AG04450 (cell line): ENCODE measurements around the gene LRRC72. TPM values are rescaled to one million over a fixed set of nuclear protein-coding genes. Genes with fewer than 3 reads are reported as not detected.
"Not testable (repeated sequence)": the region's sequence is repeated elsewhere in the genome, so short reads cannot be mapped to it uniquely, and the experiment has no call there.

Source experiments
- CTCF ChIA-PET: fragments of 300-600, 350-600 bp; formaldehyde crosslinking; extraction: SDS; loops from one replicate; lab custom pipeline; 2022; ENCODE audit warnings: antibody characterized with exemption, inconsistent platforms; lab: Charles Lee
- POLR2A ChIA-PET: fragments of 350-600 bp; formaldehyde crosslinking; extraction: SDS; loops from one replicate; lab custom pipeline; 2021; ENCODE audit warnings: antibody characterized with exemption, inconsistent platforms; lab: Yijun Ruan, JAX
- DNase-seq: peaks from one replicate; pipeline ENCODE4 v3.0.0-alpha.2; 2011; ENCODE audit warnings: low read depth, low spot score
- H3K27ac ChIP-seq: one replicate; pipeline ENCODE4 v1.5.1; 2012; ENCODE audit warnings: low read depth, low read length, control low read depth
- H3K27me3 ChIP-seq: one replicate; pipeline ENCODE4 v1.6.0; 2012; ENCODE audit warnings: low read length; ENCODE audit not compliant: control insufficient read depth, insufficient read depth
- H3K4me3 ChIP-seq: 2 replicates; pipeline ENCODE4 v1.5.1; 2011; ENCODE audit warnings: mild to moderate bottlenecking, low read depth, low read length, control low read depth
- H3K9me3 ChIP-seq: 2 replicates; pipeline ENCODE4 v1.5.1; 2012; ENCODE audit warnings: low read length; ENCODE audit not compliant: control insufficient read depth, insufficient read depth
- polyA plus RNA-seq: library from polyadenylated mRNA; depleted of rRNA; stranded (reverse); fragments of >200 nt; gene quantifications from 2 replicates; pipeline ENCODE4 v1.2.3, GENCODE V29; 2011
- TF ChIP-seq, protein P1 (sequence below): IDR thresholded peaks from 2 replicates; pipeline ENCODE4 v1.5.1; 2011; ENCODE audit warnings: low read depth, low read length, control low read depth, inconsistent platforms

The LRRC72 gene
- polyA plus RNA-seq, 1 experiment, result not detected

DNA sequence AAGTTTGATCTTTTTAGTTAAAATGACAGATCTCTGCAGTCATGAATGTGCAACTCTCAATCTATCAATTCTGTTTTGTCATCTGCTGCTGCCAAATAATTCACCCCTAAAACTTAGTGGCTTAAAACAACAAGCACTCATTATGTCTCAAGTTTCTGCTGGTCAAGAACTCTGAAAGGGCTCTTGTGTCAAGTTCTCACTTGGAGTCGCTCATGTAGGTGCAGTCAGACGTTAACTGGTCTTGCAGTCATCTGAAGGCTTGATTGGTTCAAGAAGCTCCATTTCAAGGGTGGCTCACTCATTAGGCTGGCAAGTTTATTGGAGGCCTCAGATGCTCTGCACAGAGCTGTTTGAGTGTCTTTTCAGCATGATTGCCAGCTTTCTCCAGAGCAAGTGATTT lies 28.5 kb upstream of the LRRC72 start:
- Histone ChIP-seq H3K27me3 (no peaks in the 10 kb centered on the region), H3K27ac (no peak overlapping the region), H3K9me3 (peaks cover 7% of the 10 kb centered on the region), H3K4me3 (no peak overlapping the region)
- TF ChIP-seq, protein P1, sequence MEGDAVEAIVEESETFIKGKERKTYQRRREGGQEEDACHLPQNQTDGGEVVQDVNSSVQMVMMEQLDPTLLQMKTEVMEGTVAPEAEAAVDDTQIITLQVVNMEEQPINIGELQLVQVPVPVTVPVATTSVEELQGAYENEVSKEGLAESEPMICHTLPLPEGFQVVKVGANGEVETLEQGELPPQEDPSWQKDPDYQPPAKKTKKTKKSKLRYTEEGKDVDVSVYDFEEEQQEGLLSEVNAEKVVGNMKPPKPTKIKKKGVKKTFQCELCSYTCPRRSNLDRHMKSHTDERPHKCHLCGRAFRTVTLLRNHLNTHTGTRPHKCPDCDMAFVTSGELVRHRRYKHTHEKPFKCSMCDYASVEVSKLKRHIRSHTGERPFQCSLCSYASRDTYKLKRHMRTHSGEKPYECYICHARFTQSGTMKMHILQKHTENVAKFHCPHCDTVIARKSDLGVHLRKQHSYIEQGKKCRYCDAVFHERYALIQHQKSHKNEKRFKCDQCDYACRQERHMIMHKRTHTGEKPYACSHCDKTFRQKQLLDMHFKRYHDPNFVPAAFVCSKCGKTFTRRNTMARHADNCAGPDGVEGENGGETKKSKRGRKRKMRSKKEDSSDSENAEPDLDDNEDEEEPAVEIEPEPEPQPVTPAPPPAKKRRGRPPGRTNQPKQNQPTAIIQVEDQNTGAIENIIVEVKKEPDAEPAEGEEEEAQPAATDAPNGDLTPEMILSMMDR, result no peak
- ChIA-PET POLR2A (no interaction called here), CTCF (interaction anchor here (0.7 kb wide), 1 partner anchor 67 kb away, joined by 7 read pairs; no protein-coding TSS in a partner anchor)
- DNase-seq, result no peak

DNA sequence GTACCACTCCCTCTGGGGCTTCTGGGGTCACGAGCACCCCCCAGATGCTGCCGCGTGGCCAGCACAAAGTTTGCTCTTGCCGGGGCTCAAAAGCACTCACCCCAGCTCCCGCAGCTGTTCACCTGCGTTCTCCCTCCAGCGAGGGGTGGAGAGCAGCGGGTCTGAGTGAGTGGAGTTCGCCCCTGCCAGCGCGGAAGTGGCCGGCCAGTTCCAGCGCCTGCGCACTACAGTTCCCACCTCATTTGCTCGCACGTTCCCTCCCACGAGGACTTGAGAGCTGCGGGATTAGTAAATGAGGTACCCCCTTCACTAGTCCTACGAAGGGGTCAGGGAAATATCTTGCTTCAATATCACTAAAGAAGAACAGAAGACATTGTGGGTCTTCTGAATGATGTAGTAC lies 24.3 kb upstream of the LRRC72 start:
- CTCF ChIA-PET, result interaction anchor here (1.8 kb wide), 1 partner anchor 63 kb away, joined by 9 read pairs; no protein-coding TSS in a partner anchor
- H3K27me3 ChIP-seq, result no peaks in the 10 kb centered on the region
- TF ChIP-seq, protein P1, result no peak
- DNase-seq, result no peak
- no peak overlapping the region for H3K27ac ChIP-seq
- no peak overlapping the region for H3K4me3 ChIP-seq
- peaks cover 7% of the 10 kb centered on the region for H3K9me3 ChIP-seq
- POLR2A ChIA-PET, result no interaction called here

DNA sequence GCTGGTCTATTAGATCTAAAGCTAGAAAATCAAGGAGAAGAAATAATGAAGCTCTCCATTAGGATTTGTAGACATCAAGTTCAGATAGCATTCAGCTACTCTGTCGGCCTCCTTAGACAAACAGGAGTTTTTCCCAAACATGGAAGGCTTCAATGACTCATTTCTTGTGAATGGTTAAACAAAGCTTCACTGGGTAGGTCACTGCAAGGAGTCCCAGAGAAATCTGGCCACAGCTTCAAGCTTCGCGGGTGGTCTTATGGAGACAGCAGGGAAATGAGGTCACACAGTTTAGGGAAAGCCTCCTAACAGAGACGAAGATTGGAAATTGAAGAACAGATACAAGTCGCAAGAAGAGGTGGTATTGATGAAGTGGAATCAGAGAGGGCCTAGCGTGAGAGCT lies 22.6 kb upstream of the LRRC72 start:
- Histone ChIP-seq H3K4me3 (no peak overlapping the region), H3K9me3 (peaks cover 7% of the 10 kb centered on the region), H3K27ac (no peak overlapping the region), H3K27me3 (no peaks in the 10 kb centered on the region)
- POLR2A ChIA-PET, result interaction anchor here (0.7 to 1.0 kb wide), 2 partner anchors 16 to 83 kb away, joined by 3 read pairs; partner anchors contain the start of gene CRPPA
- peak; percentile 72 for DNase-seq
- TF ChIP-seq, protein P1, result no peak
- CTCF ChIA-PET, result interaction anchor here (0.6 to 1.8 kb wide), 3 partner anchors 61 to 426 kb away, joined by 3 to 9 read pairs (median 5); no protein-coding TSS in a partner anchor

DNA sequence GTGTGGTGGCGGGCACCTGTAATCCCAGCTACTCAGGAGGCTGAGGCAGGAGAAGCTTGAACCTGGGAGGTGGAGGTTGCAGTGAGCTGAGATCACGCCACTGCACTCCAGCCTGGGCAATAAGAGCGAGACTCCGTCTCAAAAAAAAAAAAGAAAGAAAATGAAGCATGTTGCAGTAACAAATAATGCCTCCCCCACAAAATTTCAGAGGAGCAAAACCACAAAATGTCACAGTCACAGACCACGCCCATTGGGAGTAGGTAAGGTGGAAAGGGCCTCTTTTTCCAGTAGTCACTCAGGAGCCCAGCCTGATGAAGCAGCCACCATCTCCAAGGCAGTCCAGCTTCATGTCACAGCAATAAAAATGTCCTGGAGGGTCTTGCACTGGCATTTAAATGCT lies 20.2 kb upstream of the LRRC72 start:
- H3K4me3 ChIP-seq, H3K27me3 ChIP-seq, CTCF ChIA-PET, H3K9me3 ChIP-seq, H3K27ac ChIP-seq, DNase-seq, POLR2A ChIA-PET: not testable (repeated sequence)

DNA sequence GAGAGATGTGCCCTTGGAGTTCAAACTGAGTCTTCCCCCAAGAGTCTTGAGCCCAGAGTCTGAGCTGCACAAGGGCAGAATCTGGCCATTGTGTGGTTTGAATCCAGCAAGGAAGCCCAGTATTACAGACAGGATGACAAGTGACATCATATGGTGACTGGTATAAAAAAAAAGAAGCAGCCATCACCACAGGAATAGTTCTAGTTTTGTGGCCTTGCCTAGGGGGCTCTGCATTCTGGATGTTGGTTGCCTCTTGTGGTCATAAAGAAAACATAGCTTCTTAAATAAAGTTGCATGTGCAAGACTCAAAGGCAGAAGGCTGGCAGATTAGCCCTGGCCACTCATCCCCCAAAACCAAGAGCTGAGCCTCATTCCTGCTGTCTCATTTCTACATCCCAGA lies 16.8 kb upstream of the LRRC72 start:
- no peaks in the 10 kb centered on the region for H3K27me3 ChIP-seq
- no peak for DNase-seq

More for the DNA sequence above, 16.8 kb upstream of the LRRC72 start:
- Histone ChIP-seq H3K27ac (no peak overlapping the region), H3K9me3 (no peaks in the 10 kb centered on the region), H3K4me3 (no peak overlapping the region)
- TF ChIP-seq, protein P1, result no peak
- ChIA-PET POLR2A (no interaction called here), CTCF (interaction anchor here (1.5 to 1.7 kb wide), 2 partner anchors 14 to 55 kb away, joined by 4 to 5 read pairs; no protein-coding TSS in a partner anchor)
